IMR-90 (cell line): ENCODE data around the gene TSPEAR.

Experiments used
- FOS ChIP-seq: fragments of 150-350 bp; IDR thresholded peaks from 2 replicates; pipeline ENCODE4 v1.6.1; 2016; ENCODE audit warnings: low read depth, low read length
- MAFK ChIP-seq: IDR thresholded peaks from 2 replicates; pipeline ENCODE4 v1.6.1; 2012; ENCODE audit warnings: low read depth, low read length, improper control_type of control experiment
- MAZ ChIP-seq: IDR thresholded peaks from 2 replicates; pipeline ENCODE4 v1.6.1; 2012; ENCODE audit warnings: low read depth, mild to moderate bottlenecking, low read length, improper control_type of control experiment, moderate library complexity, borderline replicate concordance
- POLR2A ChIP-seq: IDR thresholded peaks from 2 replicates; pipeline ENCODE4 v1.6.1; 2012; ENCODE audit warnings: mild to moderate bottlenecking, low read depth, low read length
- RFX5 ChIP-seq: IDR thresholded peaks from 2 replicates; pipeline ENCODE4 v1.8.0; 2012; ENCODE audit warnings: low read depth, mild to moderate bottlenecking, low read length, moderate library complexity
- SMC3 ChIP-seq: fragments of 150-350 bp; IDR thresholded peaks from 2 replicates; pipeline ENCODE4 v1.6.1; 2016; ENCODE audit warnings: low read depth, mild to moderate bottlenecking, antibody characterized with exemption, low read length, moderate library complexity
- TF ChIP-seq, protein P1 (sequence below): conservative IDR thresholded peaks from 2 replicates; pipeline ENCODE4 v1.5.1; 2012; ENCODE audit warnings: mild to moderate bottlenecking, low read depth, low read length, improper control_type of control experiment

DNA sequence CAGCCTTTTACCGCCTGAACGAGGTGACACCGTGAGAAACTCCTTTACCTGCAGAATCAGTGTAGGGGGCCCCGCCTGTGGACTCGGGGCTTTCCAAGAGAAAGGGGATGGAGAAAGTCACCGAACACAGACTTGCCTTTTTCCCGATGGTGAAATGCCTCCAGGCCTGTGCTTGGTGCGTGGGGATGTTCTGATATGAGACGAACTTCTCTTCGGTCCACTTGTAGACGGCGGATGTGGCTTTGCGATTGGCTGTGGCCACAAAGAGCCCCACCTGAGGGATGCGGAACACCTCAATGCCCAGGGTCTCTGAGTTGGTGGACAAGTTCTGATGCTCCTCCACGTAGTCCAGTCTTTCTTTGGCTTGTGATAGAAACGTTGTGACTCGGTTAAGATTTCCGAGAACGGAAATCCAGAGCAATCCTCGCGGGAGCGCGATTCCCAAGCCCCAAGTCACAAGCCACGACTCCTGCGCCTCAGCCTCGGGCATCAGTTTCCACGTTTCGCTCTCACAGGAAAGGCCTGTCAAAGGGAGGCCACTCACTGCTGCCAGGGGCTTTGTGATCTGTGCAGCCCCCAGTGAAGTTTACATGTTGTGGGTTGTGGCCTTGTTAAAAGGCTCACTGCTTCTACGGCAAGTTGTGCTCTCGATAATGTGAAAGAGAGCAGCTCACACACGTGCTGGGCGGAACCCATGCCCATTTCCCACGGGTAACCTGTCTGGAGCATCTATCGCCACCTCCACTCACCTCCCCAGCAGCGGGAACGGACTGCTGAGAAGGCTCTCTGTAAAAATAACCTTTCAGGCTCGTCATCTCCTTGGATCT, 184.0 kb downstream of the TSPEAR start:
- no peak for TF ChIP-seq SMC3
- TF ChIP-seq, protein P1, sequence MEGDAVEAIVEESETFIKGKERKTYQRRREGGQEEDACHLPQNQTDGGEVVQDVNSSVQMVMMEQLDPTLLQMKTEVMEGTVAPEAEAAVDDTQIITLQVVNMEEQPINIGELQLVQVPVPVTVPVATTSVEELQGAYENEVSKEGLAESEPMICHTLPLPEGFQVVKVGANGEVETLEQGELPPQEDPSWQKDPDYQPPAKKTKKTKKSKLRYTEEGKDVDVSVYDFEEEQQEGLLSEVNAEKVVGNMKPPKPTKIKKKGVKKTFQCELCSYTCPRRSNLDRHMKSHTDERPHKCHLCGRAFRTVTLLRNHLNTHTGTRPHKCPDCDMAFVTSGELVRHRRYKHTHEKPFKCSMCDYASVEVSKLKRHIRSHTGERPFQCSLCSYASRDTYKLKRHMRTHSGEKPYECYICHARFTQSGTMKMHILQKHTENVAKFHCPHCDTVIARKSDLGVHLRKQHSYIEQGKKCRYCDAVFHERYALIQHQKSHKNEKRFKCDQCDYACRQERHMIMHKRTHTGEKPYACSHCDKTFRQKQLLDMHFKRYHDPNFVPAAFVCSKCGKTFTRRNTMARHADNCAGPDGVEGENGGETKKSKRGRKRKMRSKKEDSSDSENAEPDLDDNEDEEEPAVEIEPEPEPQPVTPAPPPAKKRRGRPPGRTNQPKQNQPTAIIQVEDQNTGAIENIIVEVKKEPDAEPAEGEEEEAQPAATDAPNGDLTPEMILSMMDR, result no peak
- no peak for TF ChIP-seq POLR2A
- no peak for TF ChIP-seq RFX5
- TF ChIP-seq MAFK, result no peak
- no peak for TF ChIP-seq MAZ
- TF ChIP-seq FOS, result no peak
